ENCODE data around the gene RNF7. TPM values are rescaled to one million over a fixed set of nuclear protein-coding genes. Genes with fewer than 3 reads are reported as not detected.

The RNF7 gene
- total and polyA plus RNA-seq, 2 donors (not counting 3 experiments of a cell fraction or from before 2014, with no cell fraction given), result 120 to 136 TPM

GRCh38 chr3:141782386-141782932, 44.4 kb downstream of the RNF7 start:
- H3K4me3 ChIP-seq (replicated peaks in 1 of 3; ENCODE audit: insufficient read depth in 1 of 3, low read depth in 1 of 3, low read length in 3 of 3), result no peak overlapping the region
- ChIA-PET POLR2A (interaction anchor here (0.5 kb wide), 1 partner anchor 228 kb away, joined by 5 read pairs; no protein-coding TSS in a partner anchor), CTCF (interaction anchor here (0.6 to 2.4 kb wide), 18 partner anchors 9 to 147 kb away, joined by 3 to 28 read pairs (median 4); partner anchors contain the start of gene ATP1B3)
- H3K4me2 ChIP-seq (ENCODE audit: insufficient read depth, low read length), result no peak overlapping the region
- BruUV-seq (replicated peaks), result no TSS peak
- H3K79me2 ChIP-seq (ENCODE audit: control insufficient read depth, insufficient read depth, low read length), result no peaks in the 10 kb centered on the region
- dilution Hi-C loops (cut with MboI; ENCODE audit: extremely low pct_ligation_motif_present, low sequenced_read_pairs) (no loop called here), intact Hi-C loops (cut with micrococcal nuclease) (loop anchor here (1.0 kb wide), 2 partner anchors 94 to 131 kb away; partner anchors contain the start of gene ATP1B3)
- TF ChIP-seq JUN (IDR thresholded peaks at IDR 0.05; ENCODE audit: borderline replicate concordance, insufficient read depth, insufficient read length, low read depth), result no peak
- no peak for TF ChIP-seq POLR2AphosphoS5 (IDR thresholded peaks at IDR 0.05; ENCODE audit: insufficient read depth, low read depth, low read length)
- TF ChIP-seq CTCF (IDR thresholded peaks at IDR 0.05; ENCODE audit: extremely low read depth in 1 of 2, insufficient read depth in 1 of 2, low read depth in 1 of 2, low read length in 2 of 2), result peak in 1 of 2 donors; percentile 40
- TF ChIP-seq GATA2 (IDR thresholded peaks at IDR 0.05; ENCODE audit: insufficient read depth, insufficient read length, low read depth, low read length), result no peak
- no peak for TF ChIP-seq MAX (IDR thresholded peaks at IDR 0.05; ENCODE audit: insufficient read depth, insufficient read length)
- no peak for TF ChIP-seq POLR2A (IDR thresholded peaks at IDR 0.05; ENCODE audit: low read depth, low read length)
- TF ChIP-seq EZH2 (IDR thresholded peaks at IDR 0.05; ENCODE audit: borderline replicate concordance, low read depth, low read length, severe bottlenecking), result no peak
- no peaks in the 10 kb centered on the region for H3K9me3 ChIP-seq (replicated peaks; ENCODE audit: control insufficient read depth, insufficient read depth, low read length)
- DNase-seq (ENCODE audit: low read depth, low spot score) (peak; percentile 50), FAIRE-seq (peak; percentile 63)
- no peaks in the 10 kb centered on the region for H4K20me1 ChIP-seq (replicated peaks; ENCODE audit: control insufficient read depth, extremely low read depth, insufficient read depth, low read length)
- H2AFZ ChIP-seq (ENCODE audit: low read depth, low read length), result no peak overlapping the region
- no peak overlapping the region for H3K9ac ChIP-seq (replicated peaks; ENCODE audit: extremely low read depth, insufficient read depth, low read length)
- no peaks in the 10 kb centered on the region for H3K4me1 ChIP-seq (ENCODE audit: control insufficient read depth, extremely low read depth, insufficient read depth, low read length)
- H3K27ac ChIP-seq (ENCODE audit: insufficient read depth, low read depth, low read length), result no peak overlapping the region
- no peaks in the 10 kb centered on the region for H3K9me1 ChIP-seq (replicated peaks; ENCODE audit: control insufficient read depth, extremely low read depth, insufficient read depth, low read length)
- H3K36me3 ChIP-seq (ENCODE audit: control insufficient read depth in 2 of 2, extremely low read depth in 1 of 2, insufficient read depth in 2 of 2, low read length in 2 of 2), result no peaks in the 10 kb centered on the region
- H3K27me3 ChIP-seq (ENCODE audit: control insufficient read depth in 2 of 2, insufficient read depth in 2 of 2, low read length in 2 of 2), result peaks cover 0 to 3% of the 10 kb centered on the region in 2 experiments
